Loucy (cell line): ENCODE data around the gene SGCA.

Source experiments
- CTCF ChIP-seq: fragments of 200-600 bp; sonication (generic); conservative IDR thresholded peaks from 2 replicates; pipeline ENCODE4 v1.5.1; 2014; ENCODE audit warnings: mild to moderate bottlenecking, antibody characterized with exemption, low read length
- EZH2phosphoT487 ChIP-seq: fragments of 200-600 bp; IDR thresholded peaks from 2 replicates; pipeline ENCODE4 v1.6.1; 2018; ENCODE audit warnings: antibody characterized with exemption, mild to moderate bottlenecking, moderate library complexity, borderline replicate concordance

GRCh38 chr17:50182783-50183420 is 17.1 kb downstream of the SGCA start:
- TF ChIP-seq CTCF (no peak), EZH2phosphoT487 (no peak)
